Left ventricle myocardium superior (tissue), 1 donor: ENCODE data around the gene NEDD1. TPM values are rescaled to one million over a fixed set of nuclear protein-coding genes. Genes with fewer than 3 reads are reported as not detected.

Experiments used
- ATAC-seq: fragments of 200-7000 bp; cut with Tn5 transposase; one replicate; pipeline ENCODE4 v1.9.1; 2020; ENCODE audit warnings: mild to moderate bottlenecking, moderate library complexity
- DNase-seq: peaks from one replicate; pipeline ENCODE4 v3.0.0-alpha.2; 2020
- intact Hi-C: fragments of 100-400 bp; cut with micrococcal nuclease; formaldehyde crosslinking; loops from one replicate; pipeline ENCODE4 v1.11.0; 2022
- total RNA-seq: library from RNA; stranded (reverse); fragmentation: NEBNext Ultra II Directional; extraction: Animal tissue kit (Norgen Biotek cat#: 25700); gene quantifications from one replicate; pipeline ENCODE4 v1.2.1, GENCODE V29; 2021
- donor health status: DM: no; HTN: yes; CAD: no; lungs with severe emphysema.

Gene NEDD1
- total RNA-seq, 1 donor from 2014 or later: 14.3 TPM

DNA sequence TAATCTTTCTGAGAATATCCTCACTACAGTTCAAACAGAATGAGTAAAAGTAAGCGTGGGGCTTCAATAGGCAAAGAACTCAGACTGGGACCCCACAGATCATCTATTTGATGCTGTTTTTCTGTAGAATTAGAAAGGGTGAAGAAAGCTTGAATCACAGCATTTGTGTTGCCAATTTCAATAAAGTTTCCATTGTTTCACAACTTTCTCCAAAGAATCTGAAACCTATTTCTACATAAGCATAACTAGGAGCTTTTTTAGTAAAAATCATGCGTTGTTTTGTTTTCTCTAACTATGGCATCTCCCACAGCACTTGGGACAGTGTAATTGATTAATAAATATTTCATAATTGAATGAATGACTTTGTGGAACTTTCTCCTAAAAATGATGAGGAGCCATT, 16.7 kb upstream of the NEDD1 start:
- intact Hi-C loops: no loop called here

DNA sequence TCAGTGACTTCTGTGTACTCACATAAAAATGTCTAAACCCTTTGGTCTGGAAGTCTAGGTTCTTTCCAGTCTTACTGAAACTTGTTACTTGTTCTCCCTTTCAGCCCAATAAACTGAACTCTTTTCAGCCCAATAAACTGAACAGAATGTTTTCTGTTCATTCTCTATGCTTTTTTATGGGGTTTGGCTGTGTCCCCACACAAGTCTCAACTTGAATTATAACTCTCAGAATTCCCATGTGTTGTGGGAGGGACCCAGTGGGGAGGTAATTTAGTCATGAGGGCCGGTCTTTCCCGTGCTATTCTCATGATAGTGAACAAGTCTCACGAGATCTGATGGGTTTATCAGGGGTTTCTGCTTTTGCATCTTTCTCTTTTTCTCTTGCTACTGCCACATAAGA, 15.0 kb upstream of the NEDD1 start:
- intact Hi-C loops: no loop called here
- no peak for DNase-seq
- no peak for ATAC-seq

More for the DNA sequence above, 16.7 kb upstream of the NEDD1 start:
- DNase-seq: no peak
- ATAC-seq: no peak

GRCh38 chr12:96897421-96897820, 9.6 kb upstream of the NEDD1 start:
- no peak for ATAC-seq
- intact Hi-C loops: no loop called here
- no peak for DNase-seq

- DNase-seq (no peak), ATAC-seq (no peak)
- intact Hi-C loops: no loop called here
These were observed 5.9 kb upstream of the NEDD1 start for GRCh38 chr12:96901175-96901574.

- DNase-seq: no peak
- no peak for ATAC-seq
- intact Hi-C loops: no loop called here
These were observed 5.0 kb upstream of the NEDD1 start for GRCh38 chr12:96902076-96902475.

- ATAC-seq: no peak
- DNase-seq: no peak
- intact Hi-C loops: no loop called here
These were observed 584 bp upstream of the NEDD1 start for GRCh38 chr12:96906498-96906848.

- ATAC-seq (peak; percentile 54), DNase-seq (peak; percentile 30)
- intact Hi-C loops: no loop called here
These were observed 790 bp downstream of the NEDD1 start for GRCh38 chr12:96907671-96908422.

GRCh38 chr12:96908423-96908675, 1.3 kb downstream of the NEDD1 start:
- no peak for ATAC-seq
- DNase-seq: no peak
- intact Hi-C loops: no loop called here

DNA sequence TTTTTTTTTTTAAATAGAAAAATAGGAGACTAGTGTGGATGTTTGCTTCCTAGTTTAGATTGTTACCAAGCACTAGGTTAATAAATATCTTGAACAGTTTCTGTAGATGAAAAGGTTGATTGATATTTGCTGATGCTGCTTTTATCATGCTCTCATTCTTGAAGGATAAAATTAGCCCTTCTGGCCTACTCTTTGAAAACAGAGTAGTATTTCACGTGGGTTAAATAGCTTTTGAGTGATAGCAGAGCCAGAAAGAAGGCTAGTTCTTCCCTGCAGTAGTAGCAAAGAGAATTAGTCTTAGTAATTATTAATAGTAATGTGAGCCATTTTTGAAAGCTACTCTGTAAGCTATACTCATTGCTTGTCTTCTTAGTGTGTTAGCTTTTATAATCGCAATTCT, 5.2 kb downstream of the NEDD1 start:
- intact Hi-C loops: no loop called here
- peak; percentile 36 for ATAC-seq

DNA sequence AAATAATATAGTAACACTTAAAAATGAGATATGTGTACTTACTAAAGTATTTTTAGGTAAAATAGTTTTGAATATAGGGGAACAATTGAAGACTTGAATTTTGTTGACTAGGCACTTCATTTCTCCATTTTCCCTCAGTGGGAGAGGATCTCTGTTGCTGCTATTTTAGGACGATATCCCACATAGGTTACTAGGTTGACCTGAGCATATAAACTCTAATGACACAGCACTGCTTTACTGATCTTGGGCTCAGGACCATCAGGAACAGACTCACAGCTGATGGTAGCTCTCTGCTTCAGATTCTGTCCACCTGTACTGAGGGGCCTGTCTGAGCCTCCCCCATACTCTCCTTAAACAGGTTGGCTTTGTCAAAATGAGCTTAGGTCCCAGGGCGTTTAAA, 5.9 kb downstream of the NEDD1 start:
- DNase-seq (no peak), ATAC-seq (no peak)
- intact Hi-C loops: no loop called here

More for the DNA sequence above, 5.2 kb downstream of the NEDD1 start:
- no peak for DNase-seq

DNA sequence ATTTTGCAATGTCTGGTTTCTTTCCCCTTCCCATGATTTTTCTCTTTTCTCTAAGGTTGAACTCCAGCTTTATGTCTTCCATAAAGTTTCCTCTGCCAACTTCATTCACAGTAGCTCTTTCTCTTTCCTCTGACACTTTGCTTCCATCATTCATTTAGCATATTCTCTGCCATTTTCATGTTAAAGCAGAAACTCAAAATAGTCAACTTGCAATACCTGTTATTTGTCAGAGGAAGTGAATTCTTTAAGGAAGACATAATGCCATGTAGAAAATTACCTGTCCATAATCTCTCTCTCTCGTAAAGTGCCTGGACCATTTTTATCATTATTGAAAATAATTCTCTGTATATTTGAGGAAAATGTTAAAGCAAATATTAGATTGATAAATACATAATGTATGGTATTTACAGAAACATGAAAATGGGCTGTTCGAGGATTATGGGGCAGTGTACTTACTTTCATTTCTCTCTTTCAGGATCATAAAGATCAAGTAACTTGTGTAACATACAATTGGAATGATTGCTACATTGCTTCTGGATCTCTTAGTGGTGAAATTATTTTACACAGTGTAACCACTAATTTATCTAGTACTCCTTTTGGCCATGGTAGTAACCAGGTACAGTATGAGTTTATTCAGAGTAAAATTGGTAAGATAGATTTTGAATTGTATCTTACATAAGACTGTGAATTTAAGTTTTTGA, 12.6 kb downstream of the NEDD1 start:
- ATAC-seq (no peak), DNase-seq (no peak)
- intact Hi-C loops: no loop called here

DNA sequence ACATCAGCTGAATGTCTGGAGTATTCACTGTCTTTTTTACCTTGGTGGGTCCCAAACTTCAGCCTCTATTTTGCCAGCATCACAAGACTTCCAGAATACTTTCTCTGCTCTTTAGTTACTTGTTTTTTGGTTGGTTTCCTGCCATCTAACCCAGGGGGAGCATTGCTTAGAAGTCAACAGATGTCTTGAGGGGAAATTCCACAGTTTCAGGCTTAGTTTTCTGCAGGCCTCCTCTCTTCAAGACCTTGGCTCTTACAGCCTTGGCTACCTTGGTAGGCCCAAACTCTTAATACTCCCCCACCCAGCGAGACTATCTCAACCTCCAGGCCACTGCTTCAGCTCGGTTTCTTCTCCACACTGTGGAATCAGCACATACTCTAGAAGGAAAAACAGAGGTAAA, 41.7 kb downstream of the NEDD1 start:
- ATAC-seq (no peak), DNase-seq (no peak)
- intact Hi-C loops: no loop called here

DNA sequence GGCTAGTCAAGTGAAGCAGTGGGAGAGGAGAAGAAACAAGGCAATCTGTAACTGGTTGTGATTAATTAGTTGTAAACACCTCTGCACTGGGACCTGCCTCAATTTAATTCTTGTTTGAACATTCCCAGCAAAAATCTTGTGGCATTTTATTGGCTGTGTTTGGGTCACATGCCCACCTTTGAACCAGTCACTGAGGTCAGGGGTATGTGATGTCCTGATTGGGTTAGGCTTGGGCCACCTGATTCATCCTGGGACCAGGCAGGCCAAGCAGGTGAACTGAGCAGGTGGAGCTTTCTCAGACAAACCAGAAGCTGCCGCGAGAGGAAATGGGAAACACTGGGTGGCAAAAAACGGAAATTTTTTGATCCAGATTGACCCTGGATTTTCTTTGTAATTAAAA, 72.5 kb downstream of the NEDD1 start:
- ATAC-seq (no peak), DNase-seq (no peak)
- intact Hi-C loops: no loop called here

DNA sequence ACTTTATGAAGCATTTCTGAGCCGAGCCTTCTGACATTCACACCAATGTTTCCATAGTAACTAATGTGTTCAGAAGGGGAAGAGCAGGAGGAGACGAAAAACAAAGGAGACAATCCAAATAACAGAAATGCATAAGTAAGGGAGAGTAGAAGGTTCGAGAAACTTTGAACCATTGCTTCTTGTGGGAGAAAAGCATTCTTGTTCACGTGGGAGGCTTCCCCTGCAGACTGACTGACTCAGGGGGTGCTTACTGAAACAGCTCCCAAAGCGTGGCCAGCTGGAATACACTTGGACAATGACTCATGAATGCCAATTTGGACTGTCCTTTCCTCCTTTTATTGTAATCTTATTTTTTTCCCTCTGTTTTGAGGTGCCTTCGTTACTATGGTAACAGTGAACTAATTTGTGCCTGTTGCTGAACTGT, 73.9 kb downstream of the NEDD1 start:
- intact Hi-C loops: no loop called here
- DNase-seq (no peak), ATAC-seq (no peak)

GRCh38 chr12:96981911-96982310, 74.9 kb downstream of the NEDD1 start:
- DNase-seq: no peak
- no peak for ATAC-seq
- intact Hi-C loops: no loop called here

DNA sequence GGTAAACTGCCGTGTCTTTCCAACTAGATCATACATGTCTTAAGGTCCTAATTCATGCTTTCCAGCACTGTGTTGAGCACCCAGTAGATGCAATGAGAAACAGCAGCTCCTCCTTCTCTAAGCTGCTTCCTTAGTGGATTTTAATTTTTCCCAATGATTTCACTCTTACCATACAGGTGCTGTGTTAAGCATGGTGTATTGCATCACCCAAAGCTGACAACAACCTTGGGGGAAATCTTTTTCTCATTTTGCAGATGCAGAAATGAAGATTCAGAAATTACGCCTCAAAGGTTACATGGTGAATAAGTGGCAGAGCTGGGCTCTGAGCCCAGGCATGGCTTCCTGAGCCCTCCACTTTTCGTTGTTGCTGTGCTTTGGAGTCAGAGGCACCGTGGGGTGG, 75.6 kb downstream of the NEDD1 start:
- ATAC-seq (no peak), DNase-seq (no peak)
- intact Hi-C loops: no loop called here

DNA sequence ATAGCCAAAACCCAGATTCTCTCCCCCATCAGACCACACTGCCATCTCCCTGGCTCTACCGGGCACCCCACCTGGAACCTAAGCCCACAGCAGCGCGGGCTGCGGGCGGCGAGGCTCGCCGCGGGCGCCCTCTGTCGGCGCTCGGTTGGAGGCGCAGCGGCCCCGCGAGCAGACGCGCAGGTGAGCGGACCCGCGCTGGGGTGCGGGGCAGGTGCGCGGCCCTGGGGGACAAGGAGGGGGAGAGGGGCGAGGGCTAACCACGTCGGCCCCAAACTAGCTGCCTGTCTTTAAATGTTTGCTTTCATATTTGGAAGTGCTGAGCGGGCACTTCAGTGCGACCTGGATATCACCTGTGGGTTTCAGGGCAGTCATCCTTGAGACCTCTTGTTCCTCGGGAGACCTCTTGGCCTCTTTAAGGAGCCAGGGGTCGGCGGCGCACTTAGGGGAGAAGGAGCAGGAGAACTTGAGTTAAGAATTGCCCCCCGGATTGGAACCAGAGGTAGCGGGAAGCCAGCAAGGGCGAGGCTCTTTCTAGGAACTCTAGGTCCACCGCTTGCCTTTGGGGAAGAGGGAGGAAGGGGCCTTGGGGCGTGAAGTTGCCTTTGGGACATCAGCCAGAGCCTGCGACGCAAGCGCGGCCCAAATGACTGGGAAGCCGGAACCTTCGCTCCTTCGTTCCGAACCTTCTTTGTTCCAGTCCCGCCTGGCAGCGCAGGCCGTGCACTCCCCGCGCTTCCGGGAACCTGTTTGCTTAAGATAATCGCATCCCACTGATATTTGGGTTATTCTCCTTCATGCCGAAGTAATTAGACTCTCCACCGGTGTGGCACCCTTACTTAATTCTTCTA, 78.7 kb downstream of the NEDD1 start:
- ATAC-seq: peak; percentile 58
- intact Hi-C loops: no loop called here
- DNase-seq: no peak

- intact Hi-C loops: no loop called here
- ATAC-seq (no peak), DNase-seq (no peak)
These were observed 79.9 kb downstream of the NEDD1 start for GRCh38 chr12:96986883-96987523.

- ATAC-seq (no peak), DNase-seq (no peak)
- intact Hi-C loops: no loop called here
These were observed 81.9 kb downstream of the NEDD1 start for GRCh38 chr12:96988919-96989318.

DNA sequence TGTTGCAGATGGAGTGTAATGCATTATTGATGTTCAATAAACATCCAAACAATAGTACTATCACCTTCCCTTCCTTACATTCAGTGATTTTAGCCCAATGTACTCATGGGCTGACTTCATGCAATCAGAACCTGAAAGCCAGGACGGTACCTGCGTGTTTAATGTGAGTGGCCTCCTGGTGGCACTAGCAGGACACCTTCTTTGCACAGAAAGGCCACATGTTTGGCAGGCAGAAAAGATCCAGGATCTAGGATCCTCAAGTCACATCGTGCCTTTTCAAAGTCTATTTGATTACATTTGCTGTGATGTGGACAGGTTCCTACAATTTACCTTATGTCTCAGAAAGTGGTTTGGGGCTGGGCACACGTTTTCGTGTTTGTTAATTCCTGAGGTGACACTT, 82.9 kb downstream of the NEDD1 start:
- intact Hi-C loops: no loop called here
- no peak for ATAC-seq
- no peak for DNase-seq
